ENCODE data around the gene HBG2. TPM values are rescaled to one million over a fixed set of nuclear protein-coding genes. Genes with fewer than 3 reads are reported as not detected.

The HBG2 gene
- polyA plus RNA-seq, 1 donor from 2014 or later = not detected

GRCh38 chr11:5301846-5302245, 47.3 kb upstream of the HBG2 start, which contains the start of gene OR51B4:
Gene OR51B4, minus strand, starts transcription at chr11:5301946. Its CDS starts 0 bp downstream, at chr11:5301946.
- no peak within 1 kb of the TSS for H3K4me2 ChIP-seq (ENCODE audit: low read length)
- TF ChIP-seq MXI1 (conservative IDR thresholded peaks at IDR 0.05; ENCODE audit: poor library complexity, severe bottlenecking) (no peak), POLR2AphosphoS5 (IDR thresholded peaks at IDR 0.05) (no peak), EZH2 (IDR thresholded peaks at IDR 0.05; ENCODE audit: borderline replicate concordance, insufficient read depth, low read length, poor library complexity, severe bottlenecking) (no peak), RAD21 (conservative IDR thresholded peaks at IDR 0.05) (no peak), TAF1 (IDR thresholded peaks at IDR 0.05; ENCODE audit: low read depth) (no peak), CTCF (IDR thresholded peaks at IDR 0.05; ENCODE audit: poor library complexity, severe bottlenecking) (no peak), REST (IDR thresholded peaks at IDR 0.05; ENCODE audit: borderline replicate concordance) (no peak)
- H4K20me1 ChIP-seq (ENCODE audit: insufficient read depth) = no peaks in the 10 kb centered on the region
- no peaks in the 10 kb centered on the region for H3K79me2 ChIP-seq (replicated peaks; ENCODE audit: insufficient read depth, low read length)
- no peak within 1 kb of the TSS for H3K9ac ChIP-seq (ENCODE audit: low read length)
- no peak within 1 kb of the TSS for H2AFZ ChIP-seq (ENCODE audit: low read depth, low read length)
- H3K9me2 ChIP-seq (ENCODE audit: insufficient read depth, low read length) = no peaks in the 10 kb centered on the region
- H3K27ac ChIP-seq (ENCODE audit: low read length) = no peak within 1 kb of the TSS
- no peaks in the 10 kb centered on the region for H3K27me3 ChIP-seq (ENCODE audit: insufficient read depth, low read depth, low read length)
- no peaks in the 10 kb centered on the region for H3K36me3 ChIP-seq (ENCODE audit: insufficient read depth, low read length)
- no peaks in the 10 kb centered on the region for H3K9me3 ChIP-seq (ENCODE audit: low read length)
- no peak within 1 kb of the TSS for H3K4me3 ChIP-seq (ENCODE audit: low read length)
- H3F3A ChIP-seq (ENCODE audit: insufficient read depth, low read length, poor library complexity, severe bottlenecking) = no peaks in the 10 kb centered on the region

- H3K27ac ChIP-seq (ENCODE audit: low read length) = no peak overlapping the region
These were observed 45.7 kb upstream of the HBG2 start for GRCh38 chr11:5300251-5300650.

More at GRCh38 chr11:5300251-5300650, 45.7 kb upstream of the HBG2 start:
- Histone ChIP-seq H3K9me3 (ENCODE audit: low read length) (no peaks in the 10 kb centered on the region), H3K79me2 (replicated peaks; ENCODE audit: insufficient read depth, low read length) (no peaks in the 10 kb centered on the region), H3K36me3 (ENCODE audit: insufficient read depth, low read length) (no peaks in the 10 kb centered on the region), H3K9ac (ENCODE audit: low read length) (no peak overlapping the region), H3K4me2 (ENCODE audit: low read length) (no peak overlapping the region), H3K9me2 (ENCODE audit: insufficient read depth, low read length) (no peaks in the 10 kb centered on the region), H3K4me3 (ENCODE audit: low read length) (no peak overlapping the region), H2AFZ (ENCODE audit: low read depth, low read length) (no peak overlapping the region), H3F3A (ENCODE audit: insufficient read depth, low read length, poor library complexity, severe bottlenecking) (no peaks in the 10 kb centered on the region), H4K20me1 (ENCODE audit: insufficient read depth) (no peaks in the 10 kb centered on the region), H3K27me3 (ENCODE audit: insufficient read depth, low read depth, low read length) (no peaks in the 10 kb centered on the region)
- no peak for TF ChIP-seq CTCF (IDR thresholded peaks at IDR 0.05; ENCODE audit: poor library complexity, severe bottlenecking)
- no peak for TF ChIP-seq SMC3 (conservative IDR thresholded peaks at IDR 0.05; ENCODE audit: poor library complexity)
